K562 (cell line): ENCODE data around the gene GBA2. TPM values are rescaled to one million over a fixed set of nuclear protein-coding genes. Genes with fewer than 3 reads are reported as not detected.

Experiments used
- ATAC-seq: fragments of 200-7000 bp; cut with Tn5 transposase; 3 replicates; pipeline ENCODE4 v1.9.1; 2020; ENCODE audit warnings: moderate library complexity
- BruUV-seq: library from RNA; stranded (reverse); fragments of 400-500 nt; replicated peaks from 2 replicates; lab custom pipeline; 2021; lab: Mats Ljungman, UMichigan
- CTCF ChIA-PET: fragments of 300-600 bp; formaldehyde crosslinking; extraction: SDS; loops from one replicate; lab custom pipeline; 2021; ENCODE audit warnings: low intra/inter-chr PET ratio; lab: Yijun Ruan, JAX
- POLR2A ChIA-PET: fragments of 300-600, 350-650 bp; sonication (Branson Sonifier 250); formaldehyde crosslinking; extraction: SDS; loops from one replicate; lab custom pipeline; 2021; ENCODE audit warnings: antibody characterized with exemption, inconsistent platforms; lab: Yijun Ruan, JAX
- DNase-seq, 4 experiments: peaks; one replicate each; pipeline versions ENCODE4 v3.0.0 to v3.0.0-alpha.2; 2011 to 2018; ENCODE audit warnings: low spot score in 3 of 4, mixed read lengths in 3 of 4; ENCODE audit errors: extremely low read depth in 1 of 4
- FAIRE-seq: peaks from 2 replicates; lab custom pipeline; 2011; peaks lifted over from hg19 to GRCh38; lab: Jason Lieb, UNC
- H2AFZ ChIP-seq: 2 replicates; pipeline ENCODE4 v1.6.0; 2011; ENCODE audit warnings: low read depth, low read length, control low read depth, inconsistent platforms
- H3K27ac ChIP-seq: fragments of 200-600 bp; 3 replicates; pipeline ENCODE4 v1.8.0; 2011; ENCODE audit warnings: low read depth, mild to moderate bottlenecking, control low read depth, inconsistent platforms, low read length, moderate library complexity, mixed read lengths; ENCODE audit errors: extremely low read depth
- H3K27me3 ChIP-seq, 2 experiments: fragments of 300-600 bp in 1 of 2; 2 replicates in 1 of 2; 3 replicates in 1 of 2; pipeline versions ENCODE4 v1.6.0 to v1.8.0; 2011; ENCODE audit warnings: inconsistent platforms in 2 of 2, low read length in 2 of 2, mild to moderate bottlenecking in 1 of 2, mixed read lengths in 1 of 2, moderate library complexity in 1 of 2; ENCODE audit not compliant: control insufficient read depth in 2 of 2, insufficient read depth in 2 of 2
- H3K36me3 ChIP-seq: fragments of 300-600 bp; 3 replicates; pipeline ENCODE4 v1.8.0; 2011; ENCODE audit warnings: mild to moderate bottlenecking, low read length, inconsistent platforms; ENCODE audit not compliant: control insufficient read depth, insufficient read depth
- H3K4me1 ChIP-seq, 2 experiments: fragments of 200-600 bp in 1 of 2; replicated peaks in 1 of 2; 2 replicates in 1 of 2; 3 replicates in 1 of 2; pipeline versions ENCODE4 v1.5.1 to v1.8.0; 2011; ENCODE audit warnings: inconsistent platforms in 2 of 2, low read length in 2 of 2, mild to moderate bottlenecking in 1 of 2, mixed read lengths in 1 of 2, moderate library complexity in 1 of 2; ENCODE audit not compliant: control insufficient read depth in 2 of 2, insufficient read depth in 2 of 2
- H3K4me2 ChIP-seq: 2 replicates; pipeline ENCODE4 v1.6.1; 2011; ENCODE audit warnings: low read length, control low read depth, inconsistent platforms, mixed read lengths; ENCODE audit not compliant: insufficient read depth
- H3K4me3 ChIP-seq: fragments of 200-600 bp; sonication (generic), shearing (Covaris generic); 2 replicates; pipeline ENCODE4 v1.5.1; 2016; ENCODE audit warnings: control low read depth, inconsistent platforms
- H3K79me2 ChIP-seq: fragments of 200-600 bp; 3 replicates; pipeline ENCODE4 v1.8.0; 2011; ENCODE audit warnings: low read length, inconsistent platforms; ENCODE audit not compliant: control insufficient read depth, insufficient read depth
- H3K9ac ChIP-seq, 2 experiments: 2 replicates each; pipeline versions ENCODE4 v1.6.0 to v1.6.1; 2011; ENCODE audit warnings: low read depth in 2 of 2, low read length in 2 of 2, control low read depth in 1 of 2, inconsistent platforms in 1 of 2, mild to moderate bottlenecking in 1 of 2, mixed read lengths in 1 of 2; ENCODE audit not compliant: insufficient read depth in 1 of 2
- H3K9me1 ChIP-seq: one replicate; pipeline ENCODE4 v1.6.0; 2011; ENCODE audit warnings: inconsistent platforms, mild to moderate bottlenecking, low read length, moderate library complexity; ENCODE audit not compliant: control insufficient read depth, insufficient read depth
- H3K9me3 ChIP-seq: replicated peaks from 2 replicates; pipeline ENCODE4 v1.5.1; 2011; ENCODE audit warnings: low read depth, low read length, inconsistent platforms; ENCODE audit not compliant: control insufficient read depth, insufficient read depth
- H4K20me1 ChIP-seq: replicated peaks from 2 replicates; pipeline ENCODE4 v1.6.1; 2011; ENCODE audit warnings: low read length, inconsistent platforms, mixed read lengths; ENCODE audit not compliant: control insufficient read depth, insufficient read depth
- EP400 ChIP-seq: fragments of 450-650 bp; IDR thresholded peaks from 2 replicates; pipeline ENCODE4 v1.6.1; 2017; ENCODE audit warnings: antibody characterized with exemption, mild to moderate bottlenecking, moderate library complexity
- EWSR1 ChIP-seq: fragments of 450-650 bp; IDR thresholded peaks from 2 replicates; pipeline ENCODE4 v1.6.1; 2018; ENCODE audit warnings: borderline replicate concordance, mild to moderate bottlenecking, low read depth, moderate library complexity; ENCODE audit not compliant: partially characterized antibody
- SOX6 ChIP-seq: fragments of 450-650 bp; IDR thresholded peaks from 2 replicates; pipeline ENCODE4 v1.6.1; 2014; ENCODE audit warnings: mild to moderate bottlenecking
- SPI1 ChIP-seq: IDR thresholded peaks from 2 replicates; pipeline ENCODE4 v1.6.1; 2011; ENCODE audit warnings: low read depth, low read length, control low read depth, borderline replicate concordance
- TEAD4 ChIP-seq, 2 experiments: sonication (generic) in 1 of 2; formaldehyde crosslinking in 1 of 2; IDR thresholded peaks; 2 replicates each; pipeline versions ENCODE4 v1.6.1 to v1.8.0; 2012 to 2022; ENCODE audit warnings: borderline replicate concordance in 1 of 2, inconsistent platforms in 1 of 2, low read length in 1 of 2, mild to moderate bottlenecking in 1 of 2, missing genetic modification reagents in 1 of 2
- THRB ChIP-seq: fragments of 450-650 bp; formaldehyde crosslinking; conservative IDR thresholded peaks from 2 replicates; pipeline ENCODE4 v1.4.0; 2022; ENCODE audit warnings: mild to moderate bottlenecking, missing genetic modification characterization
- ZBTB11 ChIP-seq, 3 experiments: fragments of 200-800 bp in 1 of 3; fragments of 250-450 bp in 1 of 3; fragments of 450-650 bp in 1 of 3; sonication (Bioruptor Pico) in 1 of 3; sonication (Bioruptor generic) in 1 of 3; formaldehyde crosslinking in 1 of 3; IDR thresholded peaks; 2 replicates each; pipeline versions ENCODE4 v1.6.1 to v1.8.0; 2016 to 2022; ENCODE audit warnings: mild to moderate bottlenecking in 2 of 3, missing genetic modification characterization in 2 of 3, missing compliant biosample characterization in 1 of 3, moderate library complexity in 1 of 3
- WGBS: fragments of 100-300 bp; shearing (Covaris generic); methylation state at CpG from one replicate; pipeline ENCODE4 v1.1.6; 2016; ENCODE audit warnings: low coverage, mixed read lengths; ENCODE audit not compliant: insufficient coverage; ENCODE audit errors: missing lambda C conversion rate; 5-methylcytosine and 5-hydroxymethylcytosine counted together
- in situ Hi-C: fragments of 300-500 bp; cut with MboI; formaldehyde crosslinking; loops from 4 replicates; pipeline ENCODE4 v1.15.0; 2018; ENCODE audit warnings: inconsistent platforms, mixed read lengths
- intact Hi-C: fragments of 100-400 bp; cut with micrococcal nuclease; formaldehyde crosslinking; loops from 2 replicates; pipeline ENCODE4 v1.14.2; 2022
- polyA plus RNA-seq, 8 experiments: library from polyadenylated mRNA; depleted of rRNA in 4 of 8; stranded (reverse) in 5 of 8; unstranded in 3 of 8; fragments of >200 nt; fragmentation: Nextera tagmentation in 2 of 8; fragmentation: Illumina TruSeq in 1 of 8; extraction: Ambion mirVana in 2 of 8; extraction: Trizol in 1 of 8; gene quantifications; 2 replicates each; pipeline versions ENCODE4 v1.2.1 to v1.2.3, GENCODE V29; 2011 to 2014; ENCODE audit warnings: inconsistent platforms in 1 of 8, missing spikeins in 1 of 8
- total RNA-seq, 7 experiments: library from RNA; depleted of rRNA in 6 of 7; stranded (reverse); fragments of >200 nt in 6 of 7; fragmentation: Illumina TruSeq in 2 of 7; extraction: Trizol in 2 of 7; gene quantifications; 2 replicates each; pipeline versions ENCODE4 v1.2.1 to v1.2.3, GENCODE V29; 2011 to 2021; ENCODE audit warnings: low replicate concordance in 1 of 7
- TF ChIP-seq, protein P1 (sequence below): IDR thresholded peaks from 2 replicates; pipeline ENCODE4 v1.6.1; 2011; ENCODE audit not compliant: insufficient read length; ENCODE audit errors: extremely low read depth

Gene GBA2
- total and polyA plus RNA-seq, 9 of the 15 experiments (the other 6 are each of a cell fraction or from before 2014, with no cell fraction given), result 14.1 to 60.4 (median 32.1) TPM

- peak overlapping the region; percentile 73; the same call in 2 of the 3 replicates for H3K27ac ChIP-seq
- ATAC-seq, result peak; percentile 81
- ChIA-PET POLR2A (interaction anchor here (0.9 to 1.1 kb wide), 3 partner anchors 8 to 36 kb away, joined by 3 to 4 read pairs (median 3); no protein-coding TSS in a partner anchor), CTCF (no interaction called here)
- peak overlapping the region; percentile 62 for H3K4me2 ChIP-seq
- H3K79me2 ChIP-seq, result peaks cover 9% of the 10 kb centered on the region
- intact Hi-C loops (loop anchor here (5.0 kb wide), 1 partner anchor 38 kb away; no protein-coding TSS in a partner anchor), in situ Hi-C loops (no loop called here)
- peak; percentile 75 for FAIRE-seq
- 27% methylated on average over 7 of the region's 7 CpGs for WGBS
- no peaks in the 10 kb centered on the region for H4K20me1 ChIP-seq
- peak overlapping the region; percentile 75; the same call in 1 of the 2 replicates for H2AFZ ChIP-seq
- no peaks in the 10 kb centered on the region for H3K9me1 ChIP-seq
- no TSS peak for BruUV-seq
- TF ChIP-seq TEAD4 (IDR thresholded peaks at IDR 0.05; ENCODE audit: low read length) (no peak), TEAD4 (CRISPR knock-in tag; IDR thresholded peaks at IDR 0.05; ENCODE audit: borderline replicate concordance) (no peak), EP400 (no peak), SOX6 (no peak), ZBTB11 (CRISPR knock-in tag; IDR thresholded peaks at IDR 0.05) (0 out of 6 replicates have a peak, but pooled peaks of 1 of the 3 experiments have one; percentile 15), THRB (CRISPR knock-in tag) (no peak), SPI1 (peak; percentile 67; the same call in 1 of the 2 replicates), EWSR1 (no peak)
- TF ChIP-seq, protein P1, sequence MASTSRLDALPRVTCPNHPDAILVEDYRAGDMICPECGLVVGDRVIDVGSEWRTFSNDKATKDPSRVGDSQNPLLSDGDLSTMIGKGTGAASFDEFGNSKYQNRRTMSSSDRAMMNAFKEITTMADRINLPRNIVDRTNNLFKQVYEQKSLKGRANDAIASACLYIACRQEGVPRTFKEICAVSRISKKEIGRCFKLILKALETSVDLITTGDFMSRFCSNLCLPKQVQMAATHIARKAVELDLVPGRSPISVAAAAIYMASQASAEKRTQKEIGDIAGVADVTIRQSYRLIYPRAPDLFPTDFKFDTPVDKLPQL, result no peak
- H3K4me3 ChIP-seq, result no peak overlapping the region
- peak overlapping the region; percentile 51 to 84; a peak in 3 of 4 replicates for H3K9ac ChIP-seq
- H3K27me3 ChIP-seq, result no peaks in the 10 kb centered on the region
- H3K4me1 ChIP-seq, result peaks cover 6 to 23% of the 10 kb centered on the region in 2 experiments; a peak in 4 of 5 replicates
- no peaks in the 10 kb centered on the region for H3K9me3 ChIP-seq
- DNase-seq, result peak in 2 of 4 experiments; percentile 13 to 29
- 0 out of 3 replicates have a peak, but pooled peaks cover 4% of the 10 kb centered on the region for H3K36me3 ChIP-seq
Observed at GRCh38 chr9:35774907-35775635, 26.0 kb upstream of the GBA2 start.
